CD4-positive, alpha-beta T cell treated with Interleukin-10 for 1 hour (primary cell): ENCODE results near the gene TECRL.

Experiments
- DNase-seq: peaks from one replicate; pipeline ENCODE4 v3.0.0-alpha.2; 2020

TECRL gene, protein sequence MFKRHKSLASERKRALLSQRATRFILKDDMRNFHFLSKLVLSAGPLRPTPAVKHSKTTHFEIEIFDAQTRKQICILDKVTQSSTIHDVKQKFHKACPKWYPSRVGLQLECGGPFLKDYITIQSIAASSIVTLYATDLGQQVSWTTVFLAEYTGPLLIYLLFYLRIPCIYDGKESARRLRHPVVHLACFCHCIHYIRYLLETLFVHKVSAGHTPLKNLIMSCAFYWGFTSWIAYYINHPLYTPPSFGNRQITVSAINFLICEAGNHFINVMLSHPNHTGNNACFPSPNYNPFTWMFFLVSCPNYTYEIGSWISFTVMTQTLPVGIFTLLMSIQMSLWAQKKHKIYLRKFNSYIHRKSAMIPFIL

DNA sequence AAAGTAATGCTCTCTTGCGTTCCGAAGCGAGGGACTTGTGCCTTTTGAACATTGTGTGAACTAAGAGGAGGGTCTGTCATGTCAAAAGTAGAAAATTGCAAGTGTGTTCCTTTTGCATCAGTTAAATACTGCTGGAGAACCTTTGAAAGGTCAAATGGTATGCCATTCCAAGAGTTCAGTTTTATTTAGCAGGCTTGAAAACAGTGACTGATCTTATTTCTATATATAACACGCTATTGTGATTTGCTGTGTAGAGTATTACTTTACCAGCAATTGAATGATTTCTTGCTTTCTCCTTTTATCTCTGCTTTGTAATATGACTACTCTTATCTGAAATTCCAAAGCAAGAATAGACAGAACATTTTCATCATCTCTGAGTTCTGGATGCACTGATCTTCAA lies at the start of gene TECRL:
TSS of gene TECRL (minus strand) at position 151 of the 400 bp plus-strand sequence. CDS start at position 52, 99 bp downstream.
- DNase-seq = no peak

DNA sequence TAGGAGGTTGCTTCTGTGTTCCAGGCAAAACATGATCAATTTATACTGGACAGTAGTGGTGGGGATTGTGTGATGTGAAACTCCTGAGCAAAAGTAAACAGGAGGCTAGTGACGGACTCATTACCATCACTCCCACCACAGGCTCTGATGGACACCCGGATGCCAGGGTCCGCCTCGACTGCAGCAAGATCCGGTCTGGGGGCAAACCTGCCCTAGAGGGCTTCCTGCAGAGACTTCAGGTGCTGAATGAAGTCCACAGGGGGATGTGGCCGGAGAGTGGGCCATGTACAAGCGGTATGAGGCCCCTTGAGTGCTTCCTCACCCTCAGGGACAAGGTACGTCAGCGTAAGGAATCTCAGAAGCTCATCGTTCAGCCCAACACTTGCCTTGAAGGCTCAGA lies 23.4 kb upstream of the TECRL start:
- DNase-seq = no peak

DNA sequence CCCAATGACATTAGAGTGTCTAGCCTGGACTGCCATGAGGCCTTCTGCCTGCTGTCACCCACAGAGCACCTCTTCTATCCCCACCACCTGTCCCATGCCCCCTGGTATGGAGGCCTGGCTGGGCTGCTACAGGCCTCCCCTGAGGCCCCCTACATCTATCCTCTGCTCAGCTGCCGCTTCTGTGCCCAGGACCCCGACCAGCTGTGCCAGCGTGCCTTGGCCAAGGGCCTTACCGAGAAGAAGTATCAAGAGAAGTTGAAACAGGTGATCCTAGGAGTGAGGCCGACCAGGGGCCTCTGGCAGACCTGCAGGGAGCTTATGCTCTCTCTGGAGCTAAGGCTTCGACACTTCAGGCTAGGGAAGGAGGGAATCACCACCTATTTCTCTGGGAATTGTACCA lies 21.7 kb upstream of the TECRL start:
- DNase-seq = no peak

DNA sequence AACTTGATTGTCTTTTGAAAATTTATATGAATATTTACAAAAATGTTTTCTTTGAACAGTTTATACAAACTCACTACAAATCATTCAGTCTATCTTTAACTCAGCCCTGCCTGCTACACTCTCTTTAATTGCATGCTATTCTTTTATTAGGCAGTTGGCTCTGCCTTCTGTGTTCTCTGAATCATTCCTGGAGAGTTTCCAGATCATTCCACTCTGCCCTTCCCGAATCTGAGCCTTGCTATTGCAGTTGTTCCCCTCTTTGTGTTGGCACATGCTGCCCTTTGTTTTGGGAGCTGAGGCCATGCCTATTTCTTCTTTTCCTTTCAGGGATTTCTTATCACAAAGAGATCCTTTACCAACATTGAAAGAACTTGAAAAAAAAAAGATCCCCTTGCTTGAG lies 8.7 kb upstream of the TECRL start:
- no peak for DNase-seq

DNA sequence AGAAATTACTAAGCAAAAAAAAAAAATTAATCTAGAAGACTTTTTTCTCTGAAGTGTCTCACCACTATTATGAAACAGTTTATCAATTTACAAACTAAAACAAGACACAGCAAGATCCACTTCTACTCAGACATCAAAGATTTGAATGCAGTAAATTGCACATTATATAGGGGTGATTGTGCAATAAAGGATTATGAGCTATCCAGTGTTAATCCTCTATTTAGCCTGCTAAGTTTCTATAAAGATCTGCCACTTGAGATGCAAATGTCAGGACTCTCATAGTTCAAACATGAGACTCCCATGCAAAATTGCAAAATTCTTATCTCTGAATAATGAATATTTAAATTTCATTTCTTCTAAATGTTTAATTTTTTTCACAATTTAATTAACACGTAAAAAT lies 2.2 kb downstream of the TECRL start:
- DNase-seq = no peak

DNA sequence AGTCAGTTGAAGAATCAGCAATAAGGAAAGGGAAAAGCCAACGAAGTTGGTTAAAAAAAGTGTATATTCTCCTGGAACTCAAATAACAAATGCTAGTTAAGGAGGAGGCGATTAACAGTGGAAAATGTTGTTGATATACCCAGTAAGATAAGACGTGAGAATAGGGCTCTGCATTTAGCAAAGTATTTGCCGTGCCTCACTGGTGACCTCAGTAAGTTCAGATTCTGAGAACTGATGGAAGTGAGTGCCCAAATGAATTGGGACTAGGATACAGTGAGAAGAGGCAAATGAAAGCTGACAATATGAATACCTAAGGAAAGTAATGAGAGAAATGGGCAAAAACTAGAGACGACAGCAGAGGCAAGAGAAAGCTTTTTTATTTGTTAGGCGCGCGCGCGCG lies 3.5 kb downstream of the TECRL start:
- DNase-seq = no peak

DNA sequence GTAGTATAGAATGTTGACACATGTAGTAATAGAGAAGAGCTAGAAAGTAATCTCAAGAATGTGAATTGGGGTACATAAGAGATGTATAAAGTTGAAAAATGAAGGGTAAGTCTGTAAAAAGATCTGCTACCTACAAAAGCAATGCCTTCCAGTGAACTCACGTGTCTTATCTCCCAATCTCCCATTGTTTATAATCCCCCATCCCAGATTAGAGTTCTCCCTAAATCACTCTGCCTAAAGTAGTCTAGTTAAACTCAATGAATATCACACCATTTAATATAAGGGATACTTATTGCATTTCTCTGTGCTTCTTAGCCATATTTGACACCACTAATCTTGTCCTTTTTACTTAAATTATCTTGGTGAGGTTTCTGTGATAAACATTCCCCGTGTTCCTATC lies 6.6 kb downstream of the TECRL start:
- DNase-seq = no peak

DNA sequence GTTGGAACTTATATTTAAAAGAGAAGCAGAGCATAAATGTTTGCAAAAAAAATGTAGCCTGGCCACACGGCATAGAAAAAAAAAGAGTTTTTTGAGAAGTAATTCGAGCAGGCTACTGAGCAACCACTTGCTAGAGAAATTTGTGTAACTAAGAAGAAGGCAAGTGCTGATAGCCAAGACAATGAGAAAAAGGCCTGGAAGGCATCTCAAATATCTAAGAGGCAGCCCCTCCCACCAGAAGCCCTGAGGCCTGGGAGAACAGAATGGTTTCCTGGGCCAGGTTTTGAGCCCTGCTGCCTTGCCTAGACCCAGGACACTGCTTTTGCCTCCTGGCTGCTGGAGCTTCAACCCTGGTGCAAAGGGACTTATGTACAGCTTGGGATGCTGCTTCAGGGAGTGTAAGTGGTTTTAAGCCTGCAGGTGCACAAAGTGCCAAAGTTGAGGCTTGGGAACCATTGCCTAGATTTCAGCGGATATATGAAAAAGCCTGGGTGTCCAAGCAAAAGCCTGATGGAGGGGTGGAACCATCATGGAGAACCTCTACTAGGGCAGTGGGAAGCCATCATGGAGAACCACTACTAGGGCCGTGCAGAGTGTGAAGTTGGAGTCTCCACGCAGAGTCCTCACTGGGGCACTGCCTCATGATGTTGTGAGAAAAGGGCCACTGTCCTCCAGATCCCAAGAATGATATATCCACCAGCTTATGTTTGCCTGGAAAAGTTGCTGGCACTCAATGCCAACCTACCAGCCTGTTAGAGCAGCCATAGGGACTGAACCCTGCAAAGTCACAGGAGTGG lies 9.7 kb downstream of the TECRL start:
- no peak for DNase-seq

DNA sequence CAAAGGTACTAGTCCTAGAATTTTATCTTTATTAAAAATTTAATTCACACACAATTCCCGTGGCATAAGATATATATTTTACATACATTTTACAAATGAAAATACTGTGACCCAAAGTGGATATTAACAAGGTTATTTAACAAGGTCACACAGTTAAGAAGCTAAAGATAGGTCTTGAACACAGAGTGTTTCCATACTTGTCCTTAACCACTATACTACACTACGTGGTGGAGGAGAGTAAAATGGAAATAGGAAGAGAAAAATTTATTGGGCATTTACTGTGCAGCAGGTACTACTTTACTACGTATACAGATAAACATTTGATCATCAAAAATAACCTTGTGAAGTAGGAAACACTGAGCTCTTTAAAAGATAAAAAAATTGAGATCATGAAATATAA lies 14.8 kb downstream of the TECRL start:
- no peak for DNase-seq

DNA sequence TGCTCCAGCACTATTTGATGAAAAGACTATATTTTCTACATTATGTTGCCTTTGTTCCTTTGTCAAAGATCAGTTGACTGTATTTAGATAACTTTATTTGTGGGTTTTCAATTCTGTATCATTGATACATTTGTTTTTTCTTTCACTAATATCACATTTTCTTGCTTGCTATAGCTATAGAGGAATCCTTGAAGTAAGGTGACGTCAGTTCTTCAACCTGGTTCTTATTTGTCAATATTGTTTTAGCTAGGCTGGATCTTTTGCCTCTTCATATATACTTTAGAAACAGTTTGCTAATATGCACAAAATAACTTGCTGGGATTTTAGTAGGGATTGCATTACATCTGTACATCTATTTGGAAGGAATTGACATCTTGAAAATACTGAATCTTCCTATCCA lies 21.0 kb downstream of the TECRL start:
- no peak for DNase-seq

DNA sequence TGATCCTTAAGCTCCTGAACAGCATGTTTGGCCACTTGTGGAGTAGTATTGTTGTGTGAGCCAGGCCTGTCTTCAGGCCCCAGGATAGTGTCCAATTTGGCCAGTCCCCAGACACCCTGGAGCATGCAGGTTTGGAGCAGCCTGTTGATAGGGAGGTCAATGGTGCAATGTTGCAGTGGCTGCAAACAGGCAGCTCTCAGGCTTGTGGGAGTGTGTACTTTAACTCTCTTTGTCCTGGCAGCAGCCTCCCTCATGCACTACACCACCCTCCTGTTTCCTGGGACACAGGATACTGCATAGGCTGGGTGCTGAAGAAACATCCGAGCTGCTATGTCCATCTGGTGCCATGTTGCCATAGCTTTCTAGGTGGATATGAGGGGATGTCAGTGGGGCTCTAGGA lies 24.0 kb downstream of the TECRL start:
- DNase-seq = no peak

DNA sequence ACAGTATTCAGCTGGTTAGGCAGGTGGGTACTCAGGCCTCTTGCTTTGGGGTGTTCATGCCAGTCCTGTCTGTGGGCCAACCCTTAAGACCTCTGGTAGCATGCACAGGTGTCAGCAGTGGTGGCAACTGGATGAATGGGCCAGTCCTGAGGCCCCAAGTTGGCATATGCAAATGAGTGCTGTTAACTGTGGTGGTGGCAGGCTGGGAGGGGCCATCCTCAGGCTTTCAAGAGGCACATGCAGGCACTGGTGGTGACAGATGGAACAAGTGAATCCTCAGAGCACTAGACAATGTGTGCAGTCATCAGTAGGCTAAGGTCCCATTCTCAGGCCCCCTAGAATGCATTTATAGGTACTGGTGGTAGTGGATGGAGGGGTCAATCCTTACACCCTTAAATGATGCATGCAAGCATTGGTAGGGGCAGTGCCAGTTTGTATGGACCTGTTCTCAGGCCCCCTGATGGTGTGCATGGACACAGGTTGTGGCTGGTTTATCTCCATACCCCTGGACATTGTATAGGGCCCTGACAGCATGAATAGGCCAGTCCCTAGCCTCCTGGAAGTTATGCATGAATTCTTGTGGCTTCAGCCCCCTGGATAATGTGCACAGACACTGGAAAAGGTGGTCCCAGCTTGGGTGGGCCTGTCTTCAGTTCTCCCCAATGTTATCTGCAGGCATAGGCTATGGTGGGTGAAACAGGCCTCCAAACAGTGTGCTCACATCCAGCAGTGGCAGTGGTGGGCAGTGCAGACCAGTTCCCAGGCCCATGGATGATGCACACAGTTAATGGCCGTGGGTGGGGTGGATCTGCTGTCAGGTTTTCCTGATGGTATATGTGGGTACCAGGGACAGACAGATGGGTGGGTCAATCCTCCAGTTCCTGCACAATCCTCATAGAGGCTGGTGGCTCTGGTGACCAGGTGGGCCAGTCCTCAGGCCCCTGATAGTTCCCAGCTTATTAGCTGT lies 24.7 kb downstream of the TECRL start:
- no peak for DNase-seq

DNA sequence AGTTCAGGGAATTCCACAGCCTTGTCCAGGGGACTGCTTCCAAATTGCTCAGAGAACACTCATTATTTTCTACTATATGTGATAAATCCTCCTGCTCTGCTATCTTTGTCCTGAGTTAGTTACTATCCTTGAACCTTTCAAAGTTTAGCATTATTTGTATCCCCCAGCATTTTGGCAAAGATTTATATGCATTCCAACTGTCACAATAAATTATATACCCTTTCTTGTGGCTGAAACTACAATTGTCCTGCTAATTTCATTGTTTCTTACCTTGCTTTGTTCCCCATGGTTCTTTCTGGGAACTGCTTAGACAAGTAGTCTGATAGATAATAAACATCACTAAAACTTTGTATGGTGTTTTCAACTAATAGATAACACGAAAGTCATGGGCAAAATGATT lies 40.5 kb downstream of the TECRL start:
- DNase-seq = no peak

DNA sequence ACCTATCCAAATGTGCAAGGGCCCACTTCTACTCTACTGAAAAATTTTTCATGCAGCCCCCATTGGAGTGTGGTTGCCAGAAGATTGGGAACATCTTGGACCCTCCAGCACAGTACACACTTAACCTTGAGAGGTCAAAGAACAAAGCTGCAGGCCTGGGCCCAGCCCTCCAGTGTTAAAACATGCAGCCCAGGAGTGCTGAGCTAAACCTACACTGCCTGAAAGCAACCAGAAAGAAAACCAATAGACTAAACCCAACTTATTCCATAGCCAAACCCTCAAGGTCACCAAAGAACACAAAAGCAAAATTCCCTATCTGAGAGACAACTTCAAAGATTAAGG lies 47.9 kb downstream of the TECRL start:
- DNase-seq = no peak

DNA sequence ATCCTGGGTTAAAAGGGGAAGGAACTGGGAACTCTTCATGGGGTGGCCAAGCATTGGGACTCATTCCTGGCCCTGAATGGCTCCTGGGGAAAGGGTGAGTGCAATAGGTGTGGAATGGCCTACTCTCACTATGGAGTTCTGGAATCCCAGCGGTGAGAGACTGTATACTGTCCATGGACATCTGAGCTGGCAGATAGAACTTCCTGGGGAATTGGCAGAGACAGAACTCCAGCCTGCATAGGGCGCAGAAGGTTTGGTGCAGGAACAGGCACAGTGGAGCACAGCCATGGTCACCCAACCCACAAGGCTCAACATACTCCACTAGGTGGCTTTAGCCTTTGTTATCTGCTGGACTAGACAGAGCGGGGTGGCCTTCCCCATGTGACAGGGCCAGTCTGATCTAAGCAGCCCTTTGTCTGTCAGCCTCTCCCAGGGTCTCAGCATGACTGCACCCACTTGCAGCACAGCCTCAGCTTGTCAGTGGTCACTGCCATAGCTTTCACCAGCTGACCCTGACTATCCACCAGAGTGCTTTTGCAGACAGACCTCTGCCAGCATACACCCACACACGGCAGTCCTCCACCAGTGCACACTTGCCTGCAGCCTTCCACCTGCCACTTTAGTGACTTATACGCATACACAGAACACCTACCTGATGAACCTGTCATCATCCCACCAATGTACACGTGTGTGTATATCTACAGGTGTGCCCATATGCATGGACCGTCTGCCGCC lies 48.4 kb downstream of the TECRL start:
- DNase-seq = no peak

DNA sequence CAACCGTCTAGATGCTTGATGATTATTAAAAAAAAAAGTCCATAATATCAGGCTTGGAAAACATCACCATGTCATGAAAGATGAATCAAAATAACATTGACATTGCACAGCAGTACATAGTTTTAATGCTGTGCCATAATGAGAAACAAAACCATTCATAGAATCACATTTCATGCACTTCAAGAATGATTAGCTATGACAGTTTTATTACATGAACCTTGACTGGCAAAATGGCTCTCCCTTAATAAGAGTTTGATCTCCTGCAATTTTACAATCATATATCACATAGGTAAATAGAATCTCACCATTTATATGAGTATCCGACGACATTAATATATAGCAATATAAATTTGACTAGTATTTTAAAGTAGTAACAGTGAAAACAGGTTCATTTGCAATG lies 49.8 kb downstream of the TECRL start:
- DNase-seq = no peak

DNA sequence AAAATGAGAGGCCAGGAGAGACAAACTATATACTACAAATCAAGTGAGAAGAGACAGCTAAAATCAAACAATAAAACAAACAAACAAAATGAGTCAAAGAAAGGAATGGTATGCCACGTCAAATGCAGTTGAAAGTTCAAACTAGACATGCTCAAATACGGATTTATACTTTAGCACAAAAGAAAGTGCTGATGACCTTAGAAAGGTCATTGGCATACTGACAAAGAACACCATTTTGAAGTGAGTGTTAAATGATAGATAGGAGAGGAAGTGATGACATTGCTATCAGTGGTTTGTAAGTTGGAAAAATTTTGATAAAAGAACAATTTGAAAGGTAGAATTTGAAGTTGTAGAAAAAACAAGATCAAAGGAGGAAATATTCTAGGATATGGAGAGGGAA lies 55.3 kb downstream of the TECRL start:
- no peak for DNase-seq

DNA sequence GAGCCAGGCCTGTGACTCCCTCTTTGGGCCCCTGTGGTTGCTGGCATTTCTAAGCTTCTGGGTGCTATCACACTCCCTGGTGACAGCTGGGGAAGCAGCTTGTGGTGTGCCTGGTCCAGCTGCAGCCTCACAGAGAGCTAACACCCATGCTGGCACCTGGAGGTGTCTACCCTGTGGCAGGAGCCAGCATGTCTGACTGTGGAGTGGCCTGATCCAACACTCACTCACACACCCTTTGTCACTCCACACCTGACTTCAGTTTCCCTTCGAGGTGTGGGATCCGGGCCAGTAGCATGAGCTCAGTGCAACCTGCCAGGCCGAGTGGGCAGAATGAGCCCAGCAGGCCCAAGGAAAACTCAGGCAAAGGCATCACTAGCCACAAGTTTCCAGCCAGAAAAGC lies 67.5 kb downstream of the TECRL start:
- no peak for DNase-seq

DNA sequence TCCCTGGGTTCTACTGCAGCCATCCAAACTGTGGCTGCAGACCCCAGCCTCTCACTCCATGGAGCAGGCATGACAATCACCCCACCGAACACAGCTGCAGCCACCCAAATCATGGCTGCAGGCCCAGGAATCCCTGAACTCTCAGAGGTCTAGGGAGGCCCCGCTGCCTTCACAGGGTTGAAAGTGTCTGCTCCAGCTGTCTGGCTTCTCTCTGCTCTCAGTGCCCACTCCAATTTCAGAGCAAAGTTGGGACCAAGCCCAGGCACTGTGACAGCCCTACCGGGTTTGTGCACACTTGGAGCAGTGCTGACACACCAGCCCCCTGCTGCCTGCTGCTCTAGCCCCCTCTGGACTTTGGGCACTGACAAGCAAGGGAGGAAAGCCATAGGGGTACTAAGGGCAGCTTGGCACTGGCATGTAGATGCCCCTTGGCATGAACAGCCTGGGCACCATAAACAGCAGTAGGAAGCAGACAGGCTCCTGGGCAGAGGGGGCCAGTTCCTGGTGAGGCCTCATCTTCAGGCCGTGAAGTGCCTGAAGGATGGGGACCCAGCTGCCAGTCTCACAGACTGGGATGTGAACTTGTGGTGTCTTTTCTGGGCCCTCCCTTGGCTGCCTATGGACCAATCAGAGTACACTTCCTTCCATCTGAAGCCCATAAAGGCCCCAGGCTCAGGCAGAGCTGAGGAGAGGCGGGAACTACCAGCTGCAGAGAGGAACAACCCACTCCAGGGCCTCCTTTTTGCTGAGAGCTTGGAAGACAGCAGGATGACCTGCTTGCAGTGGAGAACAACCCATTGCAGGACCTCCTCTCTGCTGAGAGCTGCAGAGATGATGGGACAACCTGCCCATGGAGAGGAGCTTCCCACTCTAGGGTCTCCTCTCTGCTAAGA lies 68.8 kb downstream of the TECRL start:
- DNase-seq = no peak

DNA sequence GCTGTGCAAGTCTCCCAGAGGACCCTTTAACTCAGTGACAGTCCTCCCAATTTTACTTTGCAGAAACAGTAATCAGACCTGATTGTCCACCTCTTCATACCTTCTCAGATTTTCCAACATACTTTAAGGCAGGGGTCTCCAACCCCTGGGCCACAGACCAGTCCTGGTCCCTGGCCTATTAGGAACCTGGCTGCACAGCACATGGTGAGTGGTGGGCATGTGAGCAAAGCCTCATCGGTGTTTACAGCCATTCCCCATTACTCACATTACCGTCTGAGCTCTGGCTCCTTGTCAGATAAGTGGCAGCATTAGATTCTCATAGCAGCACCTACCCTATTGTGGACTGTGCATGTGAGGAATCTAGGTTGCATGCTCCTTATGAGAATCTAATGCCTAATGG lies 74.3 kb downstream of the TECRL start:
- no peak for DNase-seq

DNA sequence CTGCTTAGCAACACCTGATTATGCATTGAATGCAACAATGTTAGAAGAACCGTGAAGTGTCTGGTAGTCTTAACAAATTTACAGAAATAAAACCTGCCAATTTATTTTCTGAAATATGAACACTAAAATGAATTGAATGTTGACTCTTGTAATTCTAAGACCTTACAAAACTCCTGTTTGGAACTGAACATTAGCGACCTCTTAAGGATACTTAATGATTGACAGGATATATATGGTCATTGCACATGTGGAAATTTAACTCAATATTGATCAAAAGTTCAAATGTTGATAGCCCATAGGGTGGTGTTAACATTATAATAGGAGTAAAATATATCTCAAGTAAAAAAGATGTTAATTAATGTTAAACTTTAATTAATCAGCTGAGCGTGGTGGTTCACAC lies 79.1 kb downstream of the TECRL start:
- no peak for DNase-seq

DNA sequence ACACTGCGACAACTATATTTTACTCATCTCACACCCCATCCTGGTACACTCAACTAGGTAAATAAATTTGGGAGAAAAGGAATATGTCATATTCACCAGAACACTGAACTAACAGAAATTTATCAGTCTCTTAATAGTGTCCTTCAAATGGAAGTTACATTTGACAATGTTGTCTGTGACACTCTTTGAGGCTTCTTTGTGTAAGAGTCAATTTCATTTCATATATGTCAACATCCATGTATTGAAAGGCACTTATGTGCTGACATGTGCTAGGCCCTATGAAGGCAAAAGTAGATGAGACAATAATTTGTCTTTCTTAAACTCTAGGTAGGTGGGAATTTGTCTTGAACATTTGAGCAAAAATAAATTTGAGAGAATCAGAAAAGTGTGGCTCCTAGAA lies 82.0 kb downstream of the TECRL start:
- DNase-seq = no peak
